Stimulated activated CD8-positive, alpha-beta memory T cell treated with anti-CD3 and anti-CD28 coated beads, Interleukin-2, amount 100 ng/mL, for 1 hour (primary cell): ENCODE results near the gene FOXO6.

Source experiments
- DNase-seq, 2 donors: peaks; one replicate each; pipeline ENCODE4 v3.0.0-alpha.2; 2020; ENCODE audit warnings: low read depth in 2 of 2

The FOXO6 gene

DNA sequence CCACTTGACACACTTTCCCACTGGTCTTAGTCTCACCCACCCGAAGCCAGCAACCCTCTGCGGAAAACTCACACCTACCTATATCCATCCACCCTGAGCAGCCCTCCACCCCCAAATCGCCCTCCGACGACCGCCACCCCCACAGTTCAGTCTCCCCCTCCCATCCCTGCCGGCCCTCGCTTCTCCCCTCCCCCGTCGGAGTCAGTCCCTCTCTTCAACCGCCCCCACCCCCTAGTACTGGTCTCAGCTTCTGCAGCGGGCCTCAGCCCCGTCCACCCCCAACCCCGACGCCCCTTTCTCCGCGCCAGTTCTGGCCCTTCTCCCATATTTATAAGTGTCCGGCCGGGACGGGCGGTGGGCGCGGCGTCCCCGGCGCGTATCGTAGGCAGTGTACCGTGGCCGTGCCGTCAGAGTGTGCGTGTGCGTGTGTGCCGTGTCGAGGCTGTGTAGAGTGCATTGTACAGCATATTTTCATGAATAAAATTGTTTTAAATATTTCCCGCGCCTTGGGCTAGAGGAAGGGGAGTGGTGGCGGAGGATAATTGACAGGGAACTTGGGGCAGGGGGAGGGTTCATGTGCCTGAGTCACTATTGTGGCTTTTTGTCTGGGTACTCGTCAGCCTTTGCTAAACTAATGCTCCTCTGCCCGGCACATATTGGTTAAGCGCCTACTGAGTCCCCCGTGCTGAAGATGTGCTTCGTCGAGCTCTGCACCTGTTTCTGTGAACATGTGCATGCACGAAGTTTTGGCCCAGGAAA is 22.0 kb downstream of the FOXO6 start:
- DNase-seq: no peak

GRCh38 chr1:41384579-41384978 is 23.3 kb downstream of the FOXO6 start:
- no peak for DNase-seq

DNA sequence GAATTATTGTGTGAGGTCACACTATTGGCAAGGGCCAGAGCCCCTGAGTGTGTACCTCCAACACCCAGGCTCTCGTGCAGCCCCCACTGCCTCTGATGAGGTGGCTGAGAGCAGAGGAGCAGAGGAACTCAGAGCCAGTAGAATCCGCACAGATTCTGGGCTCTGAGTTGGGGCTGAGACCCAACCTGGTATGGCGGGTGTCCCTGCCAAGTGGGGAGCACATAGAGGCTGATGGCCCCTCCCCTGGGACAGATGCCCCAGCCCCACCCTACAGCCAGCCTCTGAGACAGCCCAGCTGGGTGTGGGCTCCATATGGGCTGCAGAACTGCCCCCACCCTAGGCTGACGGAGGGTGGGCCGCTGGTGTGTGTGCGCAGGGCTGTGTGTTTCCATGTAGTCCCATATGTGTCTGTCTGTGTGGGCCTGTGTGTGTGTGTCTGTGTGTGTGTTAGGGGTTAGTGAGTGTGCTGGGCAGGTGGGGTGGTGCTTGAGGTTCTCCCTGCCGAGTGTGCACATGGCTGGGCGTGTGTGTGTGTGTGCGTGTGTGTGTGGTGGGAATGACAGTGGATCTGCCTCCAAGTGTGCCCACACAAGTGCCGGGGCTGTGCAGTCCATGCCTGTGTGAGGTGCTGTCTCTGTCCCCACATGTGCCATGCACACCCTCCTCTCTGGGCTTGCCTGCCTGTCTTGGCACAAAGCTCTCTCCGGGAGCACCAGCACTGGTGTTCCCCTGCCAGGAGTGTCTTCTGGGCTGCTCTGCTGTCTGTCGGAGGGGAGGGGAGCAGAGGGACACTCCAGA is 24.4 kb downstream of the FOXO6 start:
- DNase-seq: no peak

DNA sequence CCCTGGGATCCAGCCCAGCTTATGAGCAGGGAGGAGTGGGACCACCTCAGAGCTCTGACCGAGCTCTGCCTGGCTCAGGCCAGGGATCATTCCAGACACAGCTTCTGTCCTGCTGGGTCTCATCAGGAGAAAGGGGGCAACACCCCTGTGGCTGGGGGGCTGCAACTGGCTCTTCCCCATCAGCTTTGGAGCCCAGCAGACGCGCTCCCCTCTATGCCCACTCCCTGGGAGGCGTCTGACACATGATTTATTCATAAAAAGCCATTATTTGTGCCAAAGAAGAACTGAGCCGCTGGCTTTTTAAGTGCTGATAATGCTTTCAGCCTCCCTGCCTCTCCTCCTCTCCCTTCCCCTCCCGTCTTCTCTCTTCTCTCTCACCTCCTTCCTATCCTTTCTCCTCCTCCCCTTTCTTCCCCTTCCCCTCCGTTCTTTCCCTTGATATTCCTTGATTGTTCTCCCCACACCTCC is 25.0 kb downstream of the FOXO6 start:
- no peak for DNase-seq

GRCh38 chr1:41387667-41388091 is 26.4 kb downstream of the FOXO6 start:
- no peak for DNase-seq

DNA sequence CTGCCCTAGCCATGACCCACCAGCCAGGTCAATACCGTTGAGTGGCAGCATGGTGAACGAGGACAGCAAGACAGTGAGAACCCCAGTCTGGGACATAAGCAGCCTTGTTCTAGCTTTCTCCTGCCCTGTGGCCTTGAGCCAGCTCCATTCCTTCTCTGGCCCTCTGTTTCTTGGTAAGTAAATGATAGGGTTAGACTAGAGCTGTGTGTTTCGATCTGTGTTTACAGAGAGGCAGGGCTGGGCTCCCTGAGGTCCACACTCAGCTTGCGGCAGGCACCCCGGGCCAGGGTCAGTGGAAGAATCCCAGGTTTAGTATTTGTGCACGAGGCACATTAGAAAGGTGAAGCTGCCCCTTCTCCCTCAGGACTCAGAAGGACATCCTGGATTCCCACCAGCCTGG is 27.3 kb downstream of the FOXO6 start:
- no peak for DNase-seq

DNA sequence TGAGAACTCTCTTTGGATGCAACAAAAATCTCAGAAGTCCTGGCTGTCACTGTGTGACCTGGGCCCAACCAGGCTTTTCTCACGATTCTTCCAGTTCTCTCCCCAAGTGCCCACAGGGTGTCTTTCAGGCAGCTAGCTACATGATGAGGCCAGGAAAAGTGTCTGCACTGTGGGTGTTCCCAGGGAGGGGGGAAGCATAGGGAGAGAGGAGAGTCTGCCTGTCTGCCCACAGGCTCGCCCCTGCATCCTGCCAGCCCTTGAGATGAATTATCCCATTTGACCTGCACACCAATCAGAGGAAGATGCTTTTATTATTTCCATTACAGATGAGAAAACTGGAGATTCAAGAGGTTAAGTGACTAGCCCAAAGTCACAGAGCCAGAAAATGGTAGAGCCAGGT is 27.8 kb downstream of the FOXO6 start:
- no peak for DNase-seq

- no peak for DNase-seq
These were observed 28.9 kb downstream of the FOXO6 start for GRCh38 chr1:41390166-41390565.

GRCh38 chr1:41390573-41390972 is 29.3 kb downstream of the FOXO6 start:
- DNase-seq: no peak

DNA sequence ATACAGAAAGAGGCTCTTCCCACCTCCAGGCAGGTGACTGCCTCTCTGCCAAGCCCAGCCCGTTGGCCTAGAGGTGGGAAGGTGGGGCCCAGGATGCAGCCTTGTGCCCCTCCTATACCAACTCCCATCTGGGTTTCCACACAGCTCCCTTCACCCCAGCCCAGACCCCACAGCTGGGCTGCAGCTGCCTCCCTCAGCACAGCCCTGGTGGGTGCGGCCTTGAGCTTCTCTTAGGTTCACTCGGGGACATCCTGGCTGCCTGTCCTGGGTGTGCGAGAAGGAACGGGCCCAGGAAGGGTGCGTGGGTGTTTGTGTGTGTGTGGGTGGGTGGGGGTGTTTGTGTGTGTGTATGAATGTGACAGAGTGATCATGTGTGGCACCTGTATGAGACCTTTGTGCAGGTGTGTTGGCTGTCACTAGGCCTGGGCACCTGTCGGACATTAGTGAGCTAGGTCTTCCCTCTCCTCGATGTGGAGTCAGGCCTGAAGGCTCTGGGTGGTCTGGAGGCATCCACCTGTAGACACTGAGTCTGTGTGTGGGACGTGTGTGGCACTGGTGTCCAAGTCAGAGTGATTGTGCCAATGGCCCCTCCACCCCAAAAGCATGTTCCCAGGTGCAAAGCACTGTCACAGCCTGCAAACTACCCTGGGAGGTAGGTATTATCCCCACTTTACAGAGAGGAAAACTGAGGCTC is 30.7 kb downstream of the FOXO6 start:
- no peak for DNase-seq

DNA sequence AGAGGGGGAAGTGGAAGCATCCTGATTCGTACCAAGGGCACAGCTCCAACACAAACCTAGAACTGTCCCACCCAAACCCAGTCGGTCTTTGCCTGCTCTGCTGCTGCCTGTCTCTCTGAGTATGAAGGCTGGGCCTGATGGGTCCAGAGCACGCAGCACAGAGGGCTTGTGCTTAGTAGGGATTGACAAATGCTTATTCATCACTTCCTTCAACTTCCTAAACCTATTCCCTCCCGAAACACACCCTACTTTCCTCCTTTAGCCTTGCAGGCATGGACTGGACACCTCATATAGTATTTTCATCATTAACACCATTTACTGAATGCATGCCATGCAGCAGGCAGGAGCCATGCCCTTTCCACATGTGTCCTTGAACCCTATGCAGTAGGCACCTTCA is 31.3 kb downstream of the FOXO6 start:
- no peak for DNase-seq

DNA sequence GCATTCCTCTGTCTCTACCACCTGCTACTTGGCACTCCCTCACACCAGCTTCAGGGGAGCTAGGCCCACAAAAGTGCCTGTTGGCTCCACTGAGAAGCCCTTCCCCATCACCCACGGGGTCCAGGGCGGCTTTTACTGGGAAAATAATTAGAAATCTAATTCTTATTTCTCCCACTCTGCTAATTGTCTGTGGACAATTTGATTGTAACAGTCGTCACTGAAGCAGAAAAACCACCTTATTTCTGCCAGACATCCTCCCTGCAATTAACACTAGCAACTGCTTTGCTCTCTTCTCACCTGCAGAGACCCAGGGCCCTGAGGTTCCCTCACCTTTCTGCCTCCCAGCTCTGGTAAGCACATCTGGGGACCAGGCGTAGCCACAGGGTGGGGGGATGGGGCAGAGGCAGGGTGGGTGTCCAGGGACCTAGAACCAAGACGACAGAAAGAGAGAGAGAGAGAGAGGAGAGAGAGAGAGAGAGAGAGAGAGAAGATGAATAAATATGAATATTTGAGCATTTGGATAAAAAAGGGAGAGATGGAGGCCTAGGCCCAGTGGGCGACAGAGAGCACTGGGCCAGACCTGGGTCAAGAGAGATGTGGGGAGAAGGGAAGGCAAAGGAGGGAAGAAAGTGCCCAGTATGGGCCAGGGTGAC is 32.6 kb downstream of the FOXO6 start:
- DNase-seq: no peak

GRCh38 chr1:41394369-41394744 is 33.1 kb downstream of the FOXO6 start:
- DNase-seq: no peak

DNA sequence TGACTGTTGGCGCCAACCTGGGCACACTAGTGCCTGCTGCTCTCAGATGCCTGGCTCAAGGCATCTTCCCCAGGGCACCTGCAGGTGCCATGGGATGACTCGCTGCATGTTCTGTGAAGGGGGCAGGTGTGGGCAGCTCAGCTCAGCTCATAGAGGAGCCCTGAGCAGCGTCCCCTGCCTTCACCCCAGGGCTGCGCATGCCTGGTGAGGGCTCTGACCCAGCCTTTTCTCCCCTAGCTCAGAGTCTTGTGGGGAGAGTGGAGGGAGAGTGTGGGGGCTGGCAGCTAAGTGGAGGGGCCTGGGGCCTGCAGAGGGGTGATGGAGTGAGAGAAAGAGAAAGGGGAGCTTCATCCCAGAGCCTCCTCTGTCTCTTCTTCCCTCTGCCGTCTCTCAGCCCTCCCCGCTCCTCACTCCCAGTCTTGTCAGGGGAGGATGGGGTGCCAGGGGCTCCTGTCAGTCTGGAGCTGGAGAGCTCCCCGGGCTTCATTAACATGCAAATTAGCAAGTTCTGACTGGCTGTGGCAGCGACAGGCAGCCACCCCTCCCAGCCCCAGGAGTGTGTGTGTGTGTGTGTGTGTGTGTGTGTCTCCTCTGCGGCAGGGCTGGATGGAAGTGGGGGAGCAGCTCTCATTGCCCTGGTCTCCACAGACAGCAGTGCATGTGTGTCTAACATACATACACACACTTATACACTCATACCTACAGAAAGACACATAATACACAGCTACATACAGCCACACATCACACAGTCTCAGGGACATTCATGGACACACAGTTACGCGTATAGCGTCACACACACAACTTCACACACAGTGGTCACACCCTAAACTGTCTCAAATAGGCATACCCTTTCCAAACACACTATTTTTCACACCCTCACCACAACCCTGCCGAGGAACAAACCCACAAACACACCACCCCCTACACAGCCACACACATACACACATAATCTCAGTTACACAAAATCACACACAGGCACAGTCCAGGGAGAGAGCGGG is 34.0 kb downstream of the FOXO6 start:
- no peak for DNase-seq

DNA sequence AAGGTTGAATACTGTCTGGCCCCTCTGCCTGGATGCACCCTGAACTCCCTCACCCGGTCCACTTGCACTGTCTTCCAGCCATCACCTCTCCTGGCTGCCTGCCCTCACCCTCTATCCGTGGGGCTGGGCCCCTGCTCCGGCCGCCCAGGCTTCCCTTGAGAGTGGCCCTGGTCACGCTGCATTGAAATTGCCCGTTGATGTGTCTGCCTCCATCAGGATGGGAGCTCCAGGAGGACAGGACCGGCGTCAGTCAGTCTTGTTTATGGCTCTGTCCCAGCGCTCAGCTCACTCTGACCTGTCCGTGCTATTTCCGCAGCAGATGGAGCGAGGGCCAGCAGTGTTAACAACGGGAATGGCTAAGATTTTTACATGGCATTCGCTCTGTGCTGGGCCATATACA is 34.9 kb downstream of the FOXO6 start:
- DNase-seq: no peak

DNA sequence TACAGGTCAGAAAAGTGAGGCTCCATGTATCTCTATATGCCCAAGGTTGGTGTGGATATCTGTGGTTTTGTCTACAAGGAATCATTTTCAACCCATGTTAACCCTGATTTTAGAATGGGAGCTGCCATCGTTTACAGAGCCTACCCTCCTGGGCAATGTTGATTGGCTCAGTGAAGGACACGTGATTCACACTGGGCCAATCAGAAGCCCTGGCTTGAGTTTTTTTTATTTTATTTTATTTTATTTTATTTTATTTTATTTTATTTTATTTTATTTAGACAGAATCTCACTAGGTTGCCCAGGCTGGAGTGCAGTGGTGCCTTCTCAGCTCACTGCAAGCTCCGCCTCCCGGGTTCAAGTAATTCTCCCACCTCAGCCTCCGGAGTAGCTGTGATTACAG is 35.8 kb downstream of the FOXO6 start:
- DNase-seq: no peak

DNA sequence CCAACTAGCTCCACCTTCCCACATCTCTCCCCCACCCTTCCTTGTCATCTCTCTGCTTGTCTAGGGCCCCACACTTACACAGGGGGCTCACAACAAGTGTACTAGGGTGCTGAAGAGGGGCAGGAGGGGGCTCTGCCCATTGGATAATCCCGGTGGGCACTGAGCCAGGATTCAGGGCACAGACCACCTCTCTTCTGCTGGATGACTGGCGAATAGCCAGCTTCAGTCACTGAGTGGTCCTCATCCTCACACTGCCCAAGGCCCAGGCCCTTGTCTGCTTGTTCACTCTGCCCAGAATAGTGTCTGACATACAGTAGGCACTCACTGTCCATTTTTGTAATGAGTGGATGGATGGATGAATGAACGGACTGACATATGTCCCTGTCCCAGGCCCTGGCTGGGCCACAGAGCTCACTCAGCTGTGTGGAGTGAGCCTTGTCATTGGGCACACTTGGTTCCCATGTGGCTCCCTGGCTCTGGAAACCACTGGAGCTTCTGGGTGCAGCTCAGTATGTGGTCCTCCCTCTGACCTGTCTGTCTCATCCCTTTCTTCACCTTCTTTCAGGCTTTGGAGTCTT is 36.6 kb downstream of the FOXO6 start:
- DNase-seq: no peak

DNA sequence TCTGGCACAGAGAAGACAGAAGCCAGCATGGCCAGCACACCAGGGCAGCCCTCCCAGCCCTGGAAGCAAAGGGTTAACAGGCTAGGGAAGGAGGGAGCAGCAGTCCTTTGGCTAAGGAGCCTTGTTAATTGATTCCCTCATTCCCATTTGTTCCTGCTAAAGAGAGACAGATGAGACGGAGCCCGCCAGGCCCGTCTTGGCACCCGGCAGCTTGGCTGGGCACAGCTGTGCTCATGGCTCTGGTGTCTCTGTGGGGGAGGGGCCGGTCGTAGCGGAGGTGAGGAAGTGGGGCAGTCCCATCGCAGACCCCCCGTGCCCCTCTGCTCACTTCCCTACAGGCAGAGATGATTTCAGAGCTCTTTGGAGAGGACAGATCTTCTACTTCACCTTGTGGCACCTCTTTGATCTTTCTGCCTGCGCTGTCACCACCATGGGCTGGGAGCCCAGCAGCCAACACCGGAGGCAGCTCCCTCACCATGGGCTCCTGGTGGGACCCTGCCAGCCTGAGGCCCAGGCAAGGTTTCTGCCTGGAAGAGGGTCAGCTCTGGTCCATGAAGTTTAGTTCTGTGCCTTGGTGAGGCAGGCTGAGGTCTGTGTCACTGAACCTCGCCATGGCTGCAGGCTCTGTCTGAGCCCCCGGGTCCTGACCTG is 38.0 kb downstream of the FOXO6 start:
- no peak for DNase-seq

GRCh38 chr1:41400225-41400624 is 39.0 kb downstream of the FOXO6 start:
- DNase-seq: no peak

- no peak for DNase-seq
These were observed 40.7 kb downstream of the FOXO6 start for GRCh38 chr1:41401899-41402298.
